ENCODE data around the gene CDHR1.

DNA sequence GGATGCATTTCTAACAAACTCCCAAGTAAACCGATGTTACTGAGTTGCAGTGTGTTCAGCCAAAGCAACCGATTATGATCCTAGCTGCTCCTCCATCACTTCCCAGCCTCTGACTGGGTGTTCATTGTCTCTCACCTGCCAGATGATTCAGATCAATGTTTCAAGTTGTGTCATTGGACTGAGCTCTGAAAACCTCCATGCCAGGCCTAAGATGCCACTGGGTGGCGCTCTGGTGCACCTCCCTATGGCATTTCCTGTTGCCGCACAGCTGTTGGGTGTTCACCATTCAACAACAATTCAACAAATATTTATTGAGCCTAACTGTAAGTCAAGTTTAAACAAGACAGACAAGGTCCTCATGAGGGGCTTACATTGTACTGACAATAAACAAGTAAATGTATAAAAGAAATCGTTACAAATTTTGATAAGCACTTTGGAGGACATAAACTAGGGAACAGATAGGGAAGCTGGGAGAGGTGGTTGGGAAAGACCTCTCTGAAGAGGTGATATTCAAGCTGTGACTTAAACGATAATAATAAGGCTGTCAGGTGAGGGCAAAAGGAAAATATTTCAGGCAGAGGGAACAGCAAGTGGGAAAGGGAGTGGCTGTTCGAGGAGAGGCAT, 73.3 kb downstream of the CDHR1 start:
- TF ChIP-seq CTCF (IDR thresholded peaks at IDR 0.05; ENCODE audit: insufficient read depth, low read length, poor library complexity, severe bottlenecking) (peak; percentile 55), EZH2phosphoT487 (conservative IDR thresholded peaks at IDR 0.05; ENCODE audit: low read length) (no peak)

All from SU-DHL-6 (cell line).